NCI-H526 treated with DMSO at 0.1 percent for 48 hours (cell line): ENCODE measurements around the gene GRAMD1B.

Source experiments
- DNase-seq: peaks from one replicate; lab custom pipeline; 2025; lab: John Stamatoyannopoulos, UW

Gene GRAMD1B

GRCh38 chr11:123535401-123535800, 105.3 kb downstream of the GRAMD1B start:
- DNase-seq = no peak

DNA sequence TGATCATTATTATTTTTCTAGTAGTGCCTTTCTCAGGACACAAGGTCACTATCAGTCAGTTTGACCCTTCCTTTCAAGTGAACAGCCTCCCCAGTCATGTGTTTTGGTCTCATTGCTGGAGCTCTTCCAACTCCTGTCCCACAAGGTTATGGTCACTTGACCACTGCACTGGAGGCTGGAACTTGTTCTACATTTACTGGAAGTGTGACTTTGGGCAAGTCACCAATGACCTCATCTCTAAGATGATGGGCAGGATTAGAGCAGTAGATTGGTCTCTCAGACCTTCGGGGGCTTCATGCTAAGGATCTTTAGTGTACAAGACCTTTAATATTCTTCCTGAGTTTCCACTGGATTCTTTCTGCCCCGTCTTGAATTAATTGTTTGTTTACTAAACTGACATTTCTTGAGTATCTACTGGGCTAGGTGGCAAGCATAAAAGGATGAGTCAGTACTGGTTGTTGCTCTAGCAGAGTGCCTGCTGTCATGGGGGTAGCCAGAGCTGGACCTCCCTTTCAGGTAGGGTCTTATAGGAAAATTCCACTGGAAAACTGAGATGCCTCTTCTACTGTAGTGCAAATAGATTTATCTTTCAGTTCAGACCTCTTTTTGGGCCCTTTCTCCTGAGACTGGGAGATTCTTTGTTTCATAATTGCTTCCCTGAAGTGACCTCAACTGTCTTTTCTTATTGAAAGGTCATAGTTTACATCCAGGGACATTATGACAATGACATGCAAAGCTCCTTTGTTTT, 106.8 kb downstream of the GRAMD1B start:
- no peak for DNase-seq

DNA sequence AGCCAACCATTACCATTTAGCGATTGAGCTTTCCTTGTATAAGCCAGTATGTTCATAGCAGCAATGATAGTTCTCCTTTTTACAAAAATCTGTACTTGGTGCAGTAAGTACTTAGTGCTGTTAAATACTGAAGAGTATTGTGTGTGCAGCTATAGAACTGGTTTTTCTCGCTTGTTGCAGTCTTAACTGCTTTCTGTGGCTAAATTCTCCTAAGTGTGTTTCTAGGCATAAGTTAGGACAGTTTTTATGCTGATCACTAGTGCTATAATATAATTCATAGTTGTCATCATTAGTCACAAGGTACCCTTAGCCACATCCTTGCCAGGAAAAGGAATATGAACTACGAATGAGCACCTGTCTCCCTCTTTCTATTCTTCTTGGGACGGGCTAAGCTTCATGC, 107.7 kb downstream of the GRAMD1B start:
- DNase-seq = peak; percentile 66

DNA sequence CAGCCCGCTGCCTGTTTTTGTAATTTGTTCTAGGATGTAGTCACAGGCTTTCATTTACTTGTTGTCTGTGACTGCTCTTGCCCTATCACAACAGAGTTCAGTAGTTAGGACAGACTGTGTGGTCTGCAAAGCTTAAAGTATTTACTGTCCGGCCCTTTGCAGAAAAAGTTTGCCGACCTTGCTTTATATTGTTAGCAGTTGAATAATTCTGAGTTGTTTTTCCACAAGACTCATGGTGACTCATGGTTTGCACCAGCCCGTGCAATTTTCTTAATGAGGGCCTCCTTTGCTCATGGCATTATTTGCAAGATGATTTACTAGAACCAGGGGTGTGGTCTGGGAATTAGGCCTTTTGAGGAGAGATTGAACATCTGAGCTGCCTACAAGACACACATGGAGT, 113.7 kb downstream of the GRAMD1B start:
- DNase-seq = no peak

DNA sequence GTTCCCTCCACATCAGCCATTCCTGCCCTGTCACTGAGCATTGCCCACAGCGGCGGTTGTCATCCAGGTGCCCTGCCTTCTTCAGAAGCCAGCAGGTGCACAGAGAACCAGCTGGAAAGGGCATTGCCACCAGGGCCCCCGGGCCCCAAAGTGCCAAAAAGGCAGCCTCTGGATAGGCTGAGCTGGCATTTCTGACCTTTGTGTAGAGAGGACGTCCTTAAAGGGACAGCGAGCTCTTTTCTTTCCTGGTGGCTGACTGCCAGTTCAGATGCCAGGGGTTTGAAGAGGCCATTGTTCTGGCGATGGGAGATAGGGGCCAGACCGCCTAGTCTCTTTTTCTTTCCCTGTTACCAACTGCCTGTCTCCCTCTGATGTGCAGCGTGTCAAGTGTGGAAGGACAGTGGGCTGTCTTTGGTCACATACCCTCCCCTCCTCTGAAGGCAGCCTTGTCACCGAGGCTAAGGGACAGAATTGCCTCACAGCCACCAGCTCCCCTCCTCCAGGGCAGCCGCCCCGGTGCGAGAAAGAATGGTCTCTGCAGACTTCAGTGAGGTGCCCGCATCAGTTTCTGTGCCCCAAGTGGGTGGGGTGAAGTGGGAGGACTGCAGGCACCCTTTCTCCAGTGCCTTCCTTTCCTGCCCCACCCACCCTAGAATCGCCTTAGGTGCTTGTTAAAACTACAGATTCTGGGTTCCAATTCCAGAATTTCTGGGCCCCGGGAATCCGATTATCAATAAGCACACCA, 114.7 kb downstream of the GRAMD1B start:
- no peak for DNase-seq

GRCh38 chr11:123545726-123546270, 115.7 kb downstream of the GRAMD1B start:
- no peak for DNase-seq

DNA sequence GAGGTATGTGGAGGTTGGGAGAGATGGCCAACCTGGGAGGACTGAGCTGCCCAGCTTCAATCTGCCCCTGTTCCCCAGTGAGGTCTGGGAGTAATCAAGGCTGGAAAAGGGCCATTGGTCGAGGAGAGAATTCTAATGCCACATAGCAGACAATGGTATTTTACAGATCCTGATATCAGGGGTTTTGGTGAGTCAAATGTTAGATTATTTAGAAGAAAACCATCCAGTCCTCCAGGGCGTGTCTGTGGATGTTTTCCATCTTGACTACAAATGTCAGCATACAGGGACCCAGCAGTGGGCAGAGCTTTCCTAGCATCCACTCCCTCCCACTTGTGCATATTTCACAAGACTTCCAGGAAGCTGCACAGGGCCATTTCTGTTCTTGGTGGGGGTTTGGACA, 116.4 kb downstream of the GRAMD1B start:
- no peak for DNase-seq

GRCh38 chr11:123547180-123547579, 117.1 kb downstream of the GRAMD1B start:
- DNase-seq = no peak

DNA sequence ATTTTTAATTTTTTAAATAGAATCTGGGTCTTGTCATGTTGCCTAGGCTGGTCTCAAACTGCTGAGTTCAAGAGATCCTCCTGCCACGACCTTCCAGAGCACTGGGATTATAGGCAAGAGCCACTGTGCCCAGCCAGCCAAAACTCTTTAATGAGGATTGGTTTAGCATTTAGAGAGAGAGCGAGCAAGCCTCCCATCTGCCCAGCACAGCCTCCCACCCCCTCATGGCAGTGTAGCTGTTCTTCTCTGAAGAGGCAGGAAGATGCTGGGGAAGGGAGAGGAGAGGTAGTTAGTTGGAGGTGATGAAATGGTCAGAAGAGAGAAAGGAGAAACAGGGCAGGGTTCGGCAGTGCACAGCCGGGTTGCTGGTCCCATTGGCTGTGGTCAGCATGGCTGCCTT, 118.7 kb downstream of the GRAMD1B start:
- DNase-seq = no peak

- no peak for DNase-seq
These were observed 120.2 kb downstream of the GRAMD1B start for GRCh38 chr11:123549926-123550917.

GRCh38 chr11:123551079-123551478, 121.0 kb downstream of the GRAMD1B start:
- DNase-seq = no peak

DNA sequence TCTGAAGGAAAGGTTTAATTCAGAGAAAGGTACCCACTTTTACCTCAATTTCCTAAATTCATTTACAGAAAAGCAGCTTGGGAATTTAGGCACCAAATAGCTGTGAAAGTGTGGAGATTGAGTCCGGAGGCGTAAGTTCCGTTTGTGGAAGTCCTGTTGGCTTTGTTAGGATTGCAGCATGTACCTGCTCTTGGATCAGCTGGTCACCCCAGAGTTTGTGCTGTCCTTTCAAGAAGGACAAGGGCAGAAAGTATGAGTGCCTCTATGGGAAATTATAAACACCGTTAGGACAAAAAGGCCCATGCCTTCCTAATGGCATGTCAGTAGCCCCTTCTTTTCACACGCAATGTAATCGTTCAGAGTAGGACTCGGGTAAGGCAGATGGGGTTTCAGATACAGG, 126.6 kb downstream of the GRAMD1B start:
- DNase-seq = no peak

DNA sequence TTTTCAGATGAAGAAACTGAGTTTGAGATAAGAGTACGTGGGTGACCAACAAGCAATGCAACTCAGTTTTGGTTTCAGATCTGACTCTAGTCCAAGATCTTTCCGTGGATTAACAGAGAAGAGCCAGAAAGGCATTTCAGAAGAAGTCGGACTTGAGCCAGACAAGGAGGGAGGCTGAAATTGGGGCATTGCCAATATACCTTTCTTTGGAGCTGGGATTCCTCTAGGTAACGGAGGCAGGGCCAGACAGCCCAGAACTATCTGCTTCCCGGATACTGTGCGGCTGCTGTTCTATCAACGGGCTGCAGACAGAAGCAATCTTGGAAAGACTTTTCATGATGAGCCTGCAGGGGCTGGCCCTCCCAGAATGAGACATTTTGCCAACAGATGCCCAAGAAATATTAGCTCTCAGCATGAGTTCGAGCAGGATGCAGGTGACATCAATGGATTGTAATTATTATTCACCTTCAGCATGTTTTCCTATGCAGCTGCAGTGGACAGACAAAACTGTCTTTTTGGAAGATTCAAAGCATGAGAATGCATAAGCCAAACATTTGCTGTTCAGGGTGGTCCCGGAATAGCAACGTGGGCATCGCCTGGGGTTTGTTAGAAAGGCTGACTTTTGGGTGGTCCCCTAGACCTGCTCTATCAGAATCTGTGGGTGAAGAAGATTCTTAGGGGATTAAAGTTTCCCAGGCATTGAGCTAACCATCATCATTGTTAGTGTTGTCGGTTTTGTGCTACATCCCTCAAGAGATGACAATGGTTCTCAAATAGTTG, 128.7 kb downstream of the GRAMD1B start:
- no peak for DNase-seq

- DNase-seq = peak; percentile 50
These were observed 129.5 kb downstream of the GRAMD1B start for GRCh38 chr11:123559523-123559955.

DNA sequence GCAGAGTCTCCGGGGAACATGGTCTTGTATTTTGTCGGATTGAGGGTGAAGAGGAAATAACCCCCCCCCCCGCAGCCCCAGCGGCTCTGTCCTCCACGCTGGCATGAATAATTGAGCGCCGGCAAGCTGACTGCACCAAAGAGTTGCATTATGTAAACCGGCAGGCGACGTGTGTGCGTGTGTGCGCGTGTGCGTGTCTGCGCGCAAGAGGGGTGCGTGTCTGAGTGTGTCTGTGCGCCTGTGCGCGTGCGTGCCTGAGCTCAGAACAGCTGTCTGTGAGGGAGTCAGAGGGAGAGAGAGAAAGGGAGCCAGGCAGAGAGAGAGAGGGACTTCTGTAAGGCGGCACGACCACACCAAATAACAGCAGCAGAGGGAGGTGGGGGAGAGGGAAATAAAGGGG, 129.9 kb downstream of the GRAMD1B start:
- DNase-seq = peak; percentile 94

GRCh38 chr11:123561431-123561800, 131.3 kb downstream of the GRAMD1B start:
- no peak for DNase-seq

GRCh38 chr11:123562158-123562557, 132.1 kb downstream of the GRAMD1B start:
- DNase-seq = no peak

GRCh38 chr11:123562829-123563228, 132.8 kb downstream of the GRAMD1B start:
- DNase-seq = no peak

DNA sequence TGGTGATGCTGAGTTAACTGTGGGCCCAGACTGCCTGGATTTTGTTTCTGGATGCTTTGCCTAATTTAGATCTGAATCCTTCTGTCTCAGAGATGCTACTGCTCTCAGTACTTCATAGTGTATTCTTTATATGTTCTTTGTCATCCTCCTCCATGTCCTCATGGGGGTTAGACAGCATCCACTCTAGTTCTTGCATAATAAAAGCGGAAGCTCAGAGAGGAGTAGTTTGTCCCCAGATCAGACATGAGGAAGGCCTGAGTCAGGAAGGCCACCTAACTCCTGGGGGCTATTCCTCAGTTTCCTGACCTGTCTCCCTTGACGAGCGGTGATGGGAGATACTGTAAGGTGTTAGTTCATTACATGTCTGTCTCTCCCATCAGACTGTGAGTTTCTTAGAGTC, 134.2 kb downstream of the GRAMD1B start:
- no peak for DNase-seq

GRCh38 chr11:123566852-123567251, 136.8 kb downstream of the GRAMD1B start:
- DNase-seq = no peak

GRCh38 chr11:123567466-123567865, 137.4 kb downstream of the GRAMD1B start:
- no peak for DNase-seq
